OCI-LY1 (cell line): ENCODE measurements around the gene CNRIP1.

Experiments
- EZH2 ChIP-seq: fragments of 200-600 bp; sonication (generic), shearing (Covaris generic); IDR thresholded peaks from 2 replicates; pipeline ENCODE4 v1.8.0; 2017; ENCODE audit warnings: borderline replicate concordance, mixed run types, mild to moderate bottlenecking, antibody characterized with exemption, low read length, moderate library complexity, mixed read lengths
- TF ChIP-seq, protein P1 (sequence below): fragments of 200-600 bp; sonication (generic), shearing (Covaris generic); IDR thresholded peaks from 2 replicates; pipeline ENCODE4 v1.5.1; 2017; ENCODE audit warnings: mild to moderate bottlenecking, antibody characterized with exemption, low read length, moderate library complexity, mixed read lengths

DNA sequence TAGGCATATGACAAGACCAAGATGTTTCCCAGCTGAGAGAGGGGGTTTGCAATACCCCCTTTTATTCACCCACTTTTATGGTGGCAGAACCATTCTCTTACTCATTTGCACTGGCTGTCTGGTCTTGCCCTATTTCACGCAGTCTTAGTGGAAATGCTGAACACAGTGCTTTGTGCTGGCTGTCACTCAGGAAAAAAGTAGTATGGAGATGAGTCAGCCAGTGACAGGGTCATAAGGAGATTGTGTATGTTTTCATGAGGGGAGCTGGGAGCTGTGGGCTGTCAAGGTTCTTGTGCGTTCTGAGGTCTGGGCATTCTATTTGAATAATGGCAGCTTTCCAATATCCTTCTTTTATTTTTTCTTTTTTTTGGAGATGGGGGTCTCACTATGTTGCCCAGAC is 10.9 kb upstream of the CNRIP1 start:
- TF ChIP-seq, protein P1, sequence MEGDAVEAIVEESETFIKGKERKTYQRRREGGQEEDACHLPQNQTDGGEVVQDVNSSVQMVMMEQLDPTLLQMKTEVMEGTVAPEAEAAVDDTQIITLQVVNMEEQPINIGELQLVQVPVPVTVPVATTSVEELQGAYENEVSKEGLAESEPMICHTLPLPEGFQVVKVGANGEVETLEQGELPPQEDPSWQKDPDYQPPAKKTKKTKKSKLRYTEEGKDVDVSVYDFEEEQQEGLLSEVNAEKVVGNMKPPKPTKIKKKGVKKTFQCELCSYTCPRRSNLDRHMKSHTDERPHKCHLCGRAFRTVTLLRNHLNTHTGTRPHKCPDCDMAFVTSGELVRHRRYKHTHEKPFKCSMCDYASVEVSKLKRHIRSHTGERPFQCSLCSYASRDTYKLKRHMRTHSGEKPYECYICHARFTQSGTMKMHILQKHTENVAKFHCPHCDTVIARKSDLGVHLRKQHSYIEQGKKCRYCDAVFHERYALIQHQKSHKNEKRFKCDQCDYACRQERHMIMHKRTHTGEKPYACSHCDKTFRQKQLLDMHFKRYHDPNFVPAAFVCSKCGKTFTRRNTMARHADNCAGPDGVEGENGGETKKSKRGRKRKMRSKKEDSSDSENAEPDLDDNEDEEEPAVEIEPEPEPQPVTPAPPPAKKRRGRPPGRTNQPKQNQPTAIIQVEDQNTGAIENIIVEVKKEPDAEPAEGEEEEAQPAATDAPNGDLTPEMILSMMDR = no peak
- no peak for TF ChIP-seq EZH2
